ENCODE measurements around the gene WDR70. TPM values are rescaled to one million over a fixed set of nuclear protein-coding genes. Genes with fewer than 3 reads are reported as not detected.

Gene WDR70
- total and polyA plus RNA-seq, 2 of the 8 experiments (the other 6 are each of a cell fraction or from before 2014, with no cell fraction given) = 10.6 to 37.4 TPM

GRCh38 chr5:37604290-37604689 lies 225.2 kb downstream of the WDR70 start:
- Histone ChIP-seq H3K4me1 (replicated peaks in 1 of 4; ENCODE audit: control insufficient read depth in 3 of 4, insufficient read depth in 4 of 4, low read length in 3 of 4) (no peaks in the 10 kb centered on the region), H3K23ac (ENCODE audit: insufficient read length) (no peak overlapping the region), H4K91ac (replicated peaks; ENCODE audit: insufficient read length, low read length) (no peak overlapping the region), H2BK5ac (ENCODE audit: low read depth, low read length) (no peak overlapping the region), H3K9ac (replicated peaks in 1 of 4; ENCODE audit: extremely low read depth in 1 of 4, low read depth in 3 of 4, low read length in 3 of 4) (no peak overlapping the region), H2BK20ac (ENCODE audit: low read length) (no peak overlapping the region), H2AK5ac (ENCODE audit: low read depth, low read length) (no peak overlapping the region), H2BK12ac (ENCODE audit: low read depth, low read length) (no peak overlapping the region), H2AFZ (ENCODE audit: low read length) (no peak overlapping the region), H3K56ac (replicated peaks; ENCODE audit: insufficient read length, low read depth, low read length) (no peak overlapping the region), H3K27me3 (replicated peaks in 1 of 4; ENCODE audit: control insufficient read depth in 3 of 4, extremely low read depth in 1 of 4, insufficient read depth in 3 of 4, low read length in 3 of 4) (no peaks in the 10 kb centered on the region), H3K14ac (ENCODE audit: insufficient read length) (no peak overlapping the region), H3K79me2 (ENCODE audit: control insufficient read depth in 1 of 2, insufficient read depth in 2 of 2, low read length in 2 of 2) (no peaks in the 10 kb centered on the region), H3K36me3 (ENCODE audit: control insufficient read depth in 2 of 4, insufficient read depth in 4 of 4, low read length in 3 of 4) (no peaks in the 10 kb centered on the region), H4K8ac (ENCODE audit: extremely low read depth, insufficient read depth, low read length) (no peak overlapping the region), H2BK15ac (ENCODE audit: low read length) (no peak overlapping the region), H4K20me1 (replicated peaks in 1 of 2; ENCODE audit: control insufficient read depth in 1 of 2, insufficient read depth in 2 of 2, low read length in 2 of 2) (no peaks in the 10 kb centered on the region), H3K4me2 (ENCODE audit: insufficient read depth in 1 of 2, low read depth in 2 of 2, low read length in 2 of 2) (no peak overlapping the region), H3K27ac (ENCODE audit: low read depth, low read length) (no peak overlapping the region), H4K5ac (ENCODE audit: insufficient read length, low read depth, low read length) (no peak overlapping the region), H3K4me3 (ENCODE audit: extremely low read depth in 1 of 4, insufficient read depth in 2 of 4, low read depth in 3 of 4, low read length in 4 of 4) (no peak overlapping the region), H2BK120ac (replicated peaks; ENCODE audit: low read depth, low read length) (no peak overlapping the region), H3K79me1 (ENCODE audit: low read depth, low read length) (no peaks in the 10 kb centered on the region), H3K4ac (replicated peaks; ENCODE audit: insufficient read length, low read depth, low read length) (no peak overlapping the region), H3K9me3 (ENCODE audit: insufficient read depth in 2 of 2, low read depth in 1 of 2, low read length in 1 of 2) (no peaks in the 10 kb centered on the region), H3K18ac (ENCODE audit: extremely low read depth, low read length) (no peak overlapping the region), H3K23me2 (ENCODE audit: low read depth, low read length) (no peaks in the 10 kb centered on the region)
- POLR2A ChIA-PET (ENCODE audit: partially characterized antibody) = no interaction called here
- DNase-seq (ENCODE audit: low read depth in 1 of 2, low spot score in 2 of 2) (no peak), FAIRE-seq (no peak)
- 81% methylated on average over 1 of the region's 1 CpG; no CpG with 5 or more reads in 1 of the 2 experiments for WGBS, 2 experiments (ENCODE audit: extremely low coverage in 1 of 2, insufficient coverage in 1 of 2, insufficient read length in 1 of 2, insufficient replicate concordance in 2 of 2, low coverage in 1 of 2, low lambda C conversion rate in 2 of 2, missing lambda C conversion rate in 1 of 2)
- TF ChIP-seq POU5F1 (IDR thresholded peaks at IDR 0.05; ENCODE audit: low read depth, low read length) (no peak), HDAC2 (IDR thresholded peaks at IDR 0.05; ENCODE audit: borderline replicate concordance in 1 of 2, low read depth in 2 of 2, low read length in 2 of 2) (no peak), BCL11A (IDR thresholded peaks at IDR 0.05; ENCODE audit: low read depth in 2 of 2, low read length in 2 of 2) (no peak), RBBP5 (IDR thresholded peaks at IDR 0.05; ENCODE audit: borderline replicate concordance, low read depth, low read length) (no peak), CHD1 (IDR thresholded peaks at IDR 0.05; ENCODE audit: low read depth, low read length) (no peak), SIRT6 (IDR thresholded peaks at IDR 0.05; ENCODE audit: low read length) (no peak), CTCF (IDR thresholded peaks at IDR 0.05; ENCODE audit: control extremely low read depth in 1 of 3, insufficient read depth in 1 of 3, low read depth in 1 of 3, low read length in 3 of 3) (no peak), TBP (IDR thresholded peaks at IDR 0.05; ENCODE audit: low read depth, low read length) (no peak)
- CTCF ChIA-PET (ENCODE audit: partially characterized antibody) = interaction anchor here (0.7 kb wide), 1 partner anchor 319 kb away, joined by 3 read pairs; no protein-coding TSS in a partner anchor
